Keratinocyte (primary cell): ENCODE measurements around the gene STX10. TPM values are rescaled to one million over a fixed set of nuclear protein-coding genes. Genes with fewer than 3 reads are reported as not detected.

Experiments
- DNase-seq: peaks from one replicate; pipeline ENCODE4 v3.0.0-alpha.2; 2011; ENCODE audit warnings: low read depth, missing footprints, low spot score
- FAIRE-seq: peaks from 2 replicates; lab custom pipeline; 2011; peaks lifted over from hg19 to GRCh38; lab: Jason Lieb, UNC
- H2AFZ ChIP-seq: 2 replicates; pipeline ENCODE4 v1.6.0; 2012; ENCODE audit warnings: low read length, control low read depth, inconsistent platforms; ENCODE audit not compliant: control insufficient read depth
- H3K27ac ChIP-seq: 2 replicates; pipeline ENCODE4 v1.5.1; 2011; ENCODE audit warnings: low read length; ENCODE audit not compliant: control insufficient read depth, insufficient read depth
- H3K27me3 ChIP-seq: 3 replicates; pipeline ENCODE4 v1.6.0; 2011; ENCODE audit warnings: low read length; ENCODE audit not compliant: control insufficient read depth, insufficient read depth; ENCODE audit errors: extremely low read depth
- H3K36me3 ChIP-seq, 2 experiments: 2 replicates in 1 of 2; 3 replicates in 1 of 2; pipeline ENCODE4 v1.5.1; 2011; ENCODE audit warnings: low read length in 2 of 2, mild to moderate bottlenecking in 1 of 2; ENCODE audit not compliant: control insufficient read depth in 2 of 2, insufficient read depth in 2 of 2; ENCODE audit errors: extremely low read depth in 1 of 2
- H3K4me1 ChIP-seq: 3 replicates; pipeline ENCODE4 v1.5.1; 2011; ENCODE audit warnings: low read length; ENCODE audit not compliant: control insufficient read depth, insufficient read depth; ENCODE audit errors: extremely low read depth
- H3K4me2 ChIP-seq: 3 replicates; pipeline ENCODE4 v1.6.0; 2011; ENCODE audit warnings: low read depth, low read length; ENCODE audit not compliant: control insufficient read depth, insufficient read depth; ENCODE audit errors: extremely low read depth
- H3K4me3 ChIP-seq, 3 experiments: fragments of 200-600 bp in 1 of 3; sonication (generic) in 1 of 3; 2 replicates in 2 of 3; 3 replicates in 1 of 3; pipeline ENCODE4 v1.5.1; 2011 to 2016; ENCODE audit warnings: low read length in 3 of 3, mild to moderate bottlenecking in 3 of 3, control low read depth in 2 of 3, inconsistent platforms in 1 of 3, low read depth in 1 of 3, mixed read lengths in 1 of 3, mixed run types in 1 of 3, moderate library complexity in 1 of 3; ENCODE audit not compliant: control insufficient read depth in 2 of 3, insufficient read depth in 2 of 3; ENCODE audit errors: extremely low read depth in 1 of 3
- H3K79me2 ChIP-seq: 2 replicates; pipeline ENCODE4 v1.6.0; 2012; ENCODE audit warnings: low read length; ENCODE audit not compliant: control insufficient read depth, insufficient read depth
- H3K9ac ChIP-seq: 3 replicates; pipeline ENCODE4 v1.6.0; 2011; ENCODE audit warnings: low read length; ENCODE audit not compliant: control insufficient read depth, insufficient read depth; ENCODE audit errors: extremely low read depth
- H3K9me1 ChIP-seq: 3 replicates; pipeline ENCODE4 v1.6.0; 2011; ENCODE audit warnings: low read length; ENCODE audit not compliant: control insufficient read depth, insufficient read depth; ENCODE audit errors: extremely low read depth
- H3K9me3 ChIP-seq: 2 replicates; pipeline ENCODE4 v1.5.1; 2012; ENCODE audit warnings: low read depth, low read length; ENCODE audit not compliant: control insufficient read depth
- H4K20me1 ChIP-seq: 3 replicates; pipeline ENCODE4 v1.6.0; 2011; ENCODE audit warnings: low read length; ENCODE audit not compliant: control insufficient read depth, insufficient read depth; ENCODE audit errors: extremely low read depth
- EZH2 ChIP-seq: IDR thresholded peaks from one replicate; pipeline ENCODE4 v1.6.1; 2012; ENCODE audit warnings: inconsistent platforms, mild to moderate bottlenecking, low read length, moderate library complexity
- dilution Hi-C: fragments of 300-500 bp; cut with MboI; formaldehyde crosslinking; loops from one replicate; pipeline ENCODE4 v1.7.0; 2020; ENCODE audit warnings: low sequenced_read_pairs; ENCODE audit not compliant: extremely low pct_ligation_motif_present
- polyA plus RNA-seq, 5 experiments: library from polyadenylated mRNA; depleted of rRNA in 3 of 5; stranded (reverse) in 3 of 5; stranded (forward) in 1 of 5; unstranded in 1 of 5; fragments of >200 nt; gene quantifications; 1 replicate in 1 of 5; 2 replicates in 3 of 5; 3 replicates in 1 of 5; pipeline versions ENCODE4 v1.2.1 to v1.2.3, GENCODE V29; 2011 to 2012; ENCODE audit warnings: missing spikeins in 2 of 5, low read depth in 1 of 5, low replicate concordance in 1 of 5
- TF ChIP-seq, protein P1 (sequence below), 3 experiments: IDR thresholded peaks in 1 of 3; conservative IDR thresholded peaks in 1 of 3; optimal IDR thresholded peaks in 1 of 3; 2 replicates in 2 of 3; 3 replicates in 1 of 3; pipeline versions ENCODE3 to v1.5.1; 2011; ENCODE audit warnings: low read length in 3 of 3, mild to moderate bottlenecking in 3 of 3, moderate library complexity in 2 of 3, control low read depth in 1 of 3, inconsistent platforms in 1 of 3; ENCODE audit not compliant: insufficient read depth in 2 of 3; ENCODE audit errors: extremely low read depth in 1 of 3

STX10 gene
- polyA plus RNA-seq, 1 donor (not counting 4 experiments of a cell fraction or from before 2014, with no cell fraction given): 65.2 TPM

DNA sequence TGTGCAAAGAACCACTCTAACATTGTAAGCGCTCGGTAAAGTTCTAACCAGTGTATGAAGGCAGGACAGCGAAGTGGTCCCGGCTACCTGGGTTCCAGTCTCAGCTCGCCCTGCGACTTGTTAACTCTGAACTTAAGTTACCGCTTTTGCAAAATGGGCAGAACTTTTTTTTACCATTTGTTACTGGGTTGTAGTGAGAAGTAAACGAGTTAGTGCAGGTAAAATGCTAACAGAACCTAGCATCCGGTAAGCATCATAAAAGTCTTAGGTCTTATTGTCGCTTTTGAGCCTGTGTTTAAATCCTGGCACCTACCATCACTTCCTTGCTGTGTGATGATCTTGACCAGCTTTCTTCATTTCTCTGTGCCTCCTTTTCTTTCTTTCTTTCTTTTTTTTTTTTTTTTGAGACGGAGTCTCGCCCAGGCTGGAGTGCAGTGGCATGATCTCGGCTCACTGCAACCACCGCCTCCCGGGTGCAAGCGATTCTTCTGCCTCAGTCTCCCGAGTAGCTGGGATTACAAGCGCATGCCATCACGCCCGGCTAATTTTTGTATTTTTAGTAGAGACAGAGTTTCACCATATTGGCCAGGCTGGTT, 32.9 kb downstream of the STX10 start:
- no peak for FAIRE-seq
- dilution Hi-C loops: no loop called here

DNA sequence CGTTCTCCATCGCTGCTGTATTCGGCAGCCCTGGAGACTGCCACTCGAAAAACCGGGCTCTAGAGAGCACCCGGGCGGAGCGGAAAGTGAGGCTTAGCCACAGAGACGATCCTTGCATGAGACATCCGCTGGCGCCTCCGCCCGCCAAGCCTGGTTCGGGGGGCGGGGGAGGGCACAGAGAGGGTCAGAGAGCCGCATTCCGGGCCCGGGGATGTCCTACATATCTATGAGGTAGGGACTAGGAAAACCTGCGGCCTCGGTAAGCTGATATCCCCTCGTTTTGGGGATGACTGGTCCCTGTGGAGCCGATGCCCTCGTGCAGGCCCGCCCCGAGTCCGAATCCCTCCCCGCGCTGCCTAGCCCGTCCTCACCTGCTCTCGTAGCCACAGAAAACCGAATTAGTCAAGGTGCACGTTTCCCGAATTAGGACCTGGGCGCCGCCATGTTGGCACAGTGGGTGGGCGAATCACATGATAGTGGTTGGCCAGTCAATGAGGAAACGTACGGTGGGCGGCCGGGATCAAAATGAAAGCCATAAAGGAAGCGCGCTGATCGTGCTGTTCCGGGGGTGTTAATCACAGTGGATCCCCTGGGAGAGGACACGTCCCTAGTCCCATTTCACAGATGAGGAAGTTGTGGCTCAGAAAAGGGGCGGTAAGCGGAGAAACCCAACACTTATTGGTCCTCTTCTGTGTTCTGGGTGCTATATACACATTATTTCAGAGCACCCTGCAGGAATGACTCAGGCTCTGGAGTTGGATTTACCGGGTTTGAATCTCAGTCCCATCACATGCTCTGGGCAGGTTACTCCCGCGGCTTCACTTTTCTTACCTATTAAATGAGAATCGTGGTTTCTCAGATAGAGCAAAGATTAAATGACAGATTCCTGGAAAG, 33.6 kb downstream of the STX10 start, which contains the start of gene TRMT1:
TSS of gene TRMT1 (minus strand) at position 459 of the 894 bp plus-strand sequence. CDS start at position 118, 341 bp downstream.
- DNase-seq: peak; percentile 66
- H4K20me1 ChIP-seq: peaks cover 13% of the 10 kb centered on the region
- H3K9me3 ChIP-seq: no peaks in the 10 kb centered on the region
- H3K27me3 ChIP-seq: no peaks in the 10 kb centered on the region
- FAIRE-seq: peak; percentile 43
- peak within 1 kb of the TSS; percentile 84 for H3K27ac ChIP-seq
- peaks cover 32% of the 10 kb centered on the region for H3K4me1 ChIP-seq
- H3K9me1 ChIP-seq: no peaks in the 10 kb centered on the region
- peaks cover 15 to 24% of the 10 kb centered on the region in 2 experiments for H3K36me3 ChIP-seq
- dilution Hi-C loops: no loop called here
- TF ChIP-seq, protein P1, sequence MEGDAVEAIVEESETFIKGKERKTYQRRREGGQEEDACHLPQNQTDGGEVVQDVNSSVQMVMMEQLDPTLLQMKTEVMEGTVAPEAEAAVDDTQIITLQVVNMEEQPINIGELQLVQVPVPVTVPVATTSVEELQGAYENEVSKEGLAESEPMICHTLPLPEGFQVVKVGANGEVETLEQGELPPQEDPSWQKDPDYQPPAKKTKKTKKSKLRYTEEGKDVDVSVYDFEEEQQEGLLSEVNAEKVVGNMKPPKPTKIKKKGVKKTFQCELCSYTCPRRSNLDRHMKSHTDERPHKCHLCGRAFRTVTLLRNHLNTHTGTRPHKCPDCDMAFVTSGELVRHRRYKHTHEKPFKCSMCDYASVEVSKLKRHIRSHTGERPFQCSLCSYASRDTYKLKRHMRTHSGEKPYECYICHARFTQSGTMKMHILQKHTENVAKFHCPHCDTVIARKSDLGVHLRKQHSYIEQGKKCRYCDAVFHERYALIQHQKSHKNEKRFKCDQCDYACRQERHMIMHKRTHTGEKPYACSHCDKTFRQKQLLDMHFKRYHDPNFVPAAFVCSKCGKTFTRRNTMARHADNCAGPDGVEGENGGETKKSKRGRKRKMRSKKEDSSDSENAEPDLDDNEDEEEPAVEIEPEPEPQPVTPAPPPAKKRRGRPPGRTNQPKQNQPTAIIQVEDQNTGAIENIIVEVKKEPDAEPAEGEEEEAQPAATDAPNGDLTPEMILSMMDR (optimal IDR thresholded peaks at IDR 0.05 in 1 of 3, IDR thresholded peaks at IDR 0.05 in 1 of 3, conservative IDR thresholded peaks at IDR 0.05 in 1 of 3; ENCODE audit: extremely low read depth in 1 of 3, insufficient read depth in 2 of 3, low read length in 3 of 3): no peak
- TF ChIP-seq EZH2: no peak
- H3K79me2 ChIP-seq: peaks cover 48% of the 10 kb centered on the region
- H2AFZ ChIP-seq: peak within 1 kb of the TSS; percentile 74
- peak within 1 kb of the TSS; percentile 97 for H3K4me2 ChIP-seq
- H3K4me3 ChIP-seq: peak within 1 kb of the TSS; percentile 81 to 96 (median 85)
- H3K9ac ChIP-seq: peak within 1 kb of the TSS; percentile 91

More for the DNA sequence above, 32.9 kb downstream of the STX10 start:
- H3K79me2 ChIP-seq: peaks cover 55% of the 10 kb centered on the region
- peaks cover 13% of the 10 kb centered on the region for H4K20me1 ChIP-seq
- DNase-seq: no peak
- no peaks in the 10 kb centered on the region for H3K9me1 ChIP-seq
- TF ChIP-seq, protein P1 (optimal IDR thresholded peaks at IDR 0.05 in 1 of 3, IDR thresholded peaks at IDR 0.05 in 1 of 3, conservative IDR thresholded peaks at IDR 0.05 in 1 of 3; ENCODE audit: extremely low read depth in 1 of 3, insufficient read depth in 2 of 3, low read length in 3 of 3): no peak
- no peaks in the 10 kb centered on the region for H3K27me3 ChIP-seq
- H3K36me3 ChIP-seq: peaks cover 22 to 31% of the 10 kb centered on the region in 2 experiments
- H2AFZ ChIP-seq: peak overlapping the region; percentile 74
- no peaks in the 10 kb centered on the region for H3K9me3 ChIP-seq
- H3K9ac ChIP-seq: peak overlapping the region; percentile 91
- H3K4me1 ChIP-seq: peaks cover 32% of the 10 kb centered on the region
- peak overlapping the region; percentile 85 for H3K4me2 ChIP-seq
- H3K4me3 ChIP-seq: peak overlapping the region; percentile 81 to 96 (median 85)
- H3K27ac ChIP-seq: peak overlapping the region; percentile 84
